Loucy (cell line): Measurements from ENCODE around the gene MAPK7.

ENCODE experiments used
- EZH2phosphoT487 ChIP-seq: fragments of 200-600 bp; IDR thresholded peaks from 2 replicates; pipeline ENCODE4 v1.6.1; 2018; ENCODE audit warnings: antibody characterized with exemption, mild to moderate bottlenecking, moderate library complexity, borderline replicate concordance
- TF ChIP-seq, protein P1 (sequence below): fragments of 200-600 bp; sonication (generic); conservative IDR thresholded peaks from 2 replicates; pipeline ENCODE4 v1.5.1; 2014; ENCODE audit warnings: mild to moderate bottlenecking, antibody characterized with exemption, low read length

DNA sequence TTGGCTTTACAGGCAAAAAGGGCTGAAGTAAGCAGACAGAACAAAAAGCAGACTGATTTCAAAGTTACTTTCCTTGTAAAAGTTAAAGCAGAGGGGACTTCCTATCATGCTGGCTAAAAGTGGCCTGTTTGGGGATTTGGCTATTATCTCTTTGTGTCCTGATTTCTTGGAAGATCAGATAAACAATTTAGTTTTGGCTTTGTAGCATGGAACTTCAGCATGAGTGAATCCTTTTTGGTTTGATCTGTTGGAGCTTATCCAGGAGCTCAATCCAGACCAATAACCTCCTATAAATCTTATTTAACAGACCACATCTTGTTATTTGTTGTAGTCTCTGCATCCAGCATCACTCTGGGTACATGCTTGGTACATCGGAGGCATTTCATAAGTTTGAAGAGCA, 23.9 kb downstream of the MAPK7 start:
- TF ChIP-seq, protein P1, sequence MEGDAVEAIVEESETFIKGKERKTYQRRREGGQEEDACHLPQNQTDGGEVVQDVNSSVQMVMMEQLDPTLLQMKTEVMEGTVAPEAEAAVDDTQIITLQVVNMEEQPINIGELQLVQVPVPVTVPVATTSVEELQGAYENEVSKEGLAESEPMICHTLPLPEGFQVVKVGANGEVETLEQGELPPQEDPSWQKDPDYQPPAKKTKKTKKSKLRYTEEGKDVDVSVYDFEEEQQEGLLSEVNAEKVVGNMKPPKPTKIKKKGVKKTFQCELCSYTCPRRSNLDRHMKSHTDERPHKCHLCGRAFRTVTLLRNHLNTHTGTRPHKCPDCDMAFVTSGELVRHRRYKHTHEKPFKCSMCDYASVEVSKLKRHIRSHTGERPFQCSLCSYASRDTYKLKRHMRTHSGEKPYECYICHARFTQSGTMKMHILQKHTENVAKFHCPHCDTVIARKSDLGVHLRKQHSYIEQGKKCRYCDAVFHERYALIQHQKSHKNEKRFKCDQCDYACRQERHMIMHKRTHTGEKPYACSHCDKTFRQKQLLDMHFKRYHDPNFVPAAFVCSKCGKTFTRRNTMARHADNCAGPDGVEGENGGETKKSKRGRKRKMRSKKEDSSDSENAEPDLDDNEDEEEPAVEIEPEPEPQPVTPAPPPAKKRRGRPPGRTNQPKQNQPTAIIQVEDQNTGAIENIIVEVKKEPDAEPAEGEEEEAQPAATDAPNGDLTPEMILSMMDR = no peak
- no peak for TF ChIP-seq EZH2phosphoT487
